OCI-LY3 (cell line): ENCODE results near the gene ERI3.

Source experiments
- CTCF ChIP-seq: fragments of 200-600, 300-600 bp; sonication (generic); IDR thresholded peaks from 2 replicates; pipeline ENCODE4 v1.5.1; 2014; ENCODE audit warnings: antibody characterized with exemption, low read length, low read depth
- EZH2phosphoT487 ChIP-seq: fragments of 200-600 bp; shearing (Covaris generic); IDR thresholded peaks from 2 replicates; pipeline ENCODE4 v1.6.1; 2018; ENCODE audit warnings: antibody characterized with exemption, mixed run types, low read depth

GRCh38 chr1:44276901-44277300 lies 78.2 kb downstream of the ERI3 start:
- no peak for TF ChIP-seq CTCF
- TF ChIP-seq EZH2phosphoT487, result no peak
